Stimulated activated CD8-positive, alpha-beta memory T cell treated with anti-CD3 and anti-CD28 coated beads, Interleukin-4, amount 100 ng/mL, for 1 hour (primary cell): Measurements from ENCODE around the gene SPTBN4.
"Not testable (repeated sequence)": the region's sequence is repeated elsewhere in the genome, so short reads cannot be mapped to it uniquely, and the experiment has no call there.

ENCODE experiments used
- DNase-seq, 2 donors: peaks; one replicate each; pipeline ENCODE4 v3.0.0-alpha.2; 2020; ENCODE audit warnings: low read depth in 2 of 2, low spot score in 1 of 2

SPTBN4 gene

DNA sequence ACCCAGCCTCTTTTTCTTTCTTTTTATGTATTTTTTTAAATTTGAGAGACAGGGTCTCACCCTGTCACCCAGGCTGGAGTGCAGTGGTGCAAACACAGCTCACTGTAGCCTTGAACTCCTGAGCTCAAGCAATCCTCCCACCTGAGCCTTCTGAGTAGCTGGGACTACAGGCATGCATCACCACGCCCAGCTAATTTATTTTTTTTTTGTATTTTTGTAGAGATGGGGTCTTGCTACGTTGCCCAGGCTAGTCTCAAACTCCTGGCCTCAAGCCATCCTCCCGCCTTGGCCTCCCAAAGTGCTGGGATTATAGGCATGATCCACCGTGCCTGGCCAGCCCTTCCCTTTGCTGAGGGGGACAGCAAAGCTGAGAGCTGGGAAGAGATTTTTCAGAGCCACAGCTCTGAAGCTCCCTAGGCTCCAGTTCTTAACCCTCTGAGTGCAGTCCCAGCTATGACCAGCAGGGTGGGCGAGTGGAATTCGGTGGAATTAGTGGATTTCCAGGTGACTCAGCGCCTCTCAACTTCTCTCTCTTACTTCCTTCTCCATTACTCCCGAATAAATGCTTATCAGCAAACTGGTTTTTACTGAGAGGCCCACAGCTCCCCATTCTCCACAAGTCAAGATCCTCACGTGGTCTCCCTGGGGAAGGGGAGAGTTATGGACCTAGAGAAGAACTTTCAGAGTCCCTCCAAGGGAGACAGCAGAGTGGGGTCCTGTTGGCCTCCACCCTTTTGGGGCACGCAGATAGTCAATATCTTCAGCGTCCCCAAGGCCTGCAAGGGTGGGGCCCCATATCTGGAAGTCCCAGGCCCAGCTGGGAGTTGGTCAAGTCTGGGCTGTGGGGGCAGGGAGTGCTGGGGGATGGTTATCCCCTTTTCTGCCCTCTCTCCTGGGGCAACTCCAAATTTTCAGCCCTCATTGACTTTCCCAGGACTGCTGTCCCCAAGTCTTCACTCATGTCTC, 2.5 kb upstream of the SPTBN4 start:
- DNase-seq: peak; percentile 37 to 52

DNA sequence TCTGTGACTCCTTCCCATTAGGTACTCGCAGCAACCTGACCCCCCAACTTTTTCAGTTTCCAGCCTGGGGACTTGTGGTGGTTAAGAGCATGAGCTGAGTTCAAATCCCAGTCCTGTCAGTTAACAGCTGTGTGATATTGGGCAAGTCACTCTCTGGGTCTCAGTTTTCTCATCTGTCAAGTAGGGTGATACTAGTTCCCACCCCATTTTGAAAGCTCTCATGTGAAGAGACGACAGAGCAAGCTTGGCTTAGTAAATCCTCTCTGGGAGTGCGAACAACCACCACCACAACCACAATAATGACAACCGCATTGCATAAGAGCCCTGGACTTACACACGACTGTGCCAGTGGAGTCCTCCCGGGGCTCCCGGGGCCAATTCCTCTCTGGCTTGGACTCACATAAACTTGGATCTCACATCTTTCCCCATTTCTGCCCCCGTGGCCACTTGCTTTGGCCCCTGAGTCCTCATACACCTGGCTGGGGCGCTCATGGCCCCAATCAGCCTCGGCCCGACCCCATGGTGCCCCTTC, 1.7 kb upstream of the SPTBN4 start:
- no peak for DNase-seq

- peak; percentile 99 for DNase-seq
Measured at GRCh38 chr19:40465557-40466218, 1.1 kb upstream of the SPTBN4 start, which contains the start of gene BLVRB. TSS of gene BLVRB (minus strand) at chr19:40465745. CDS start at chr19:40465688, 57 bp downstream.

- peak; percentile 38 to 47 for DNase-seq
Measured at GRCh38 chr19:40466219-40466984, 399 bp upstream of the SPTBN4 start.

GRCh38 chr19:40469011-40469410, 2.2 kb downstream of the SPTBN4 start:
- no peak for DNase-seq

- DNase-seq: no peak
Measured at GRCh38 chr19:40471111-40471510, 4.3 kb downstream of the SPTBN4 start.

- DNase-seq: no peak
Measured at GRCh38 chr19:40472516-40472915, 5.7 kb downstream of the SPTBN4 start.

DNA sequence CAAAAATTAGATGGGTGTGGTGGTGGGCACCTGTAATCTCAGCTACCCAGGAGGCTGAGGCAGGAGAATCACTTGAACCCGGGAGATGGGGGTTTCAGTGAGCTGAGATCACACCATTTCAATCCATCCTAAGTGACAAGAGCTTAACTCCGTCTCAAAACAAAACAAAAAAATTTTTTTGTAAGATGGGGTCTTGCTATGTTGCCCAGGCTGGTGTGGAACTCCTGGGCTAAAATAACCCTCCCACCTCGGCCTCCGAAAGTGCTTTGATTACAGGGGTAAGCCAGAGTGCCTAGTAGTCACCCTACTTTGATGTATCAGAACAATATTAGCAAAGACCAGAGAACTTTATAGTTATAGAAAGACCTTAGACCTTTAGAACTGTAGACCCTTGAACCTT, 7.9 kb downstream of the SPTBN4 start:
- DNase-seq: no peak

DNA sequence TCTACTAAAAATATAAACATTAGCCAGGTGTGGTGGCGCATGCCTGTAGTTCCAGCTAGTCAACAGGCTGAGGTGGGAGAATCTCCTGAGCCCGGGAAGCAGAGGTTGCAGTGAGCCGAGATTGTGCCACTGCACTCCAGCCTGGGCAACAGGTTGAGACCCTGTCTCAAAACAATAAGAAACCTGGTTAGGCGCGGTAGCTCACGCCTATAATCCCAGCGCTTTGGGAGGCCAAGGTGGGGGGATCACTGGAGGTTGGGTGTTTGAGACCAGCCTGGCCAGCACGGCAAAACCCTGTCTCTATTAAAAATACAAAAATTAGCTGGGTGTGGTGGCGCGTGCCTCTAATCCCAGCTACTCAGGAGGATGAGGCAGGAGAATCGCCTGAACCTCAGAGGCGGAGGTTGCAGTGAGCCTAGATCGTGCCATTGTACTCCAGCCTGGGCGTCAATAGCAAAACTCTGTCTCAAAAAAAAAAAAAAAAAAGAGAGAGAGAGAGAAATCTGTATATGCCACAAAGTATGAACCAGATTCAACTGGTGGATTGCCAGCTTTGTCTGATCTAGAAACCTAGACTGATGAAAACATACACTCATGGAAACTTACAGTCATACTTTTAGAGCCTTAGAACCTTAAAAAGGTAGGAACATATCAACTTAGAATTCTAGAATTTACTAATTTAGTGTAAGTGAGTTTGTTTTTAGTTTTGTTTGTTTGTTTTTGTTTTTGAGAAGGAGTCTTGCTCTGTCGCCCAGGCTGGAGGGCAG, 9.3 kb downstream of the SPTBN4 start:
- not testable (repeated sequence) for DNase-seq

- no peak for DNase-seq
Measured at GRCh38 chr19:40486017-40486416, 19.2 kb downstream of the SPTBN4 start.

DNA sequence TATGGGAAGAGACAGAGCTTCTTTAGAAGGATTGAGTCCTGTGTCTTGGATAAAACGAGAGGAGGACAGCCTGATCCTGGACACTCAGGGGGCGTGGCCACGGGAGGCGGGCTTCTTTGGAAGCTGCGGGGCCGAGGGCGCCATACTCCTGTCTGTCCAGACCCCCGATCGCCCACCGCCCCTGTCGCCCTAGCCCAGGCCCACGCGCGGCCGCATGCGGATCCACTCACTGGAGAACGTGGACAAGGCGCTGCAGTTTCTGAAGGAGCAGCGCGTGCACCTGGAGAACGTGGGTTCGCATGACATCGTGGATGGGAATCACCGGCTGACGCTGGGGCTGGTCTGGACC, 23.1 kb downstream of the SPTBN4 start:
- no peak for DNase-seq

GRCh38 chr19:40492274-40492673, 25.5 kb downstream of the SPTBN4 start:
- no peak for DNase-seq

GRCh38 chr19:40493778-40494177, 27.0 kb downstream of the SPTBN4 start:
- no peak for DNase-seq

DNA sequence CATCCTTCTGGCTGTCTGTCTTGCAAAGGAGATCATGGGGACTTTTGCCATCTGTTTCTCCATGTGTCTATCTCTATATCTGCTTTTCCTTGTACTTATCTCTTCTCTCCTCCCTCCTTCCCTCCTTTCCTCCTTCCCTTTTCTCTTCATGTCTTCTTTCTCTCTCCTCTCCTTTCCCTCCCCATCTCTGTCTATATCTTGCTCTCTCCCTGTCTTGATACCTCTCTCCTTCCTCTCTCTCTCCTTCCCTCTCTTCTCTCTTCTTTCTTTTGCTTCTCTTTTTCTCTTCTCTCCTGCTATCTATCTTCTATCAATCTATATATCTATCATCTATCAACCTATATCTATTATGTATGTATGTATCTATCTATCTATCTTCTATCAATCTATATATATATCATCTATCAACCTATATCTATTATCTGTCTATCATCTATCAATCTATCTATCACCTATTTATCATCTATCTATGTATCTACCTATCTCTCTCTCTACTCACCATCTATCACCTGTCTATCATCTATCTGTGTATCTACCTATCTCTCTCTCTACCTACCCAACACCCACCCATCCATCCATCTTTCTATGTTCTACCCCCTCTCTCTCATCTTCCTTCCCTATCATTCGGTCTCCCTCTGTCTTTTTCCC, 27.5 kb downstream of the SPTBN4 start:
- no peak for DNase-seq

GRCh38 chr19:40497214-40497613, 30.4 kb downstream of the SPTBN4 start:
- no peak for DNase-seq

DNA sequence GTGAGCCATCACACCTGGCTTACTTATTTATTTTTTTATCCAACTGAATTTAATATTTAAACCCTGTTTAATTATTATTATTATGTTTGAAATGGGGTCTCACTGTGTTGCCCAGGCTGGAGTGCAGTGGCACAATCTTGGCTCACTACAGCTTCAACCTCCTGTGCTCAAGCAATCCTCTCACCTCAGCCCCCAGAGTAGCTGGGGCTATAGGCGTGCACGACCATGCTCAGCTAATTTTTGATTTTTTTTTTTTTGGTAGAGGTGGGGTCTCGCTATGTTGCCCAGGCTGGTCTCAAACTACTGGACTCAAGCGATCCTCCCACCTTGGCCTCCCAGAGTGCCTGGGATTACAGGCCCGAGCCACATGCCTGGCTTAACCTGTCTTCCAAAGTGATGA, 32.5 kb downstream of the SPTBN4 start:
- DNase-seq: no peak

DNA sequence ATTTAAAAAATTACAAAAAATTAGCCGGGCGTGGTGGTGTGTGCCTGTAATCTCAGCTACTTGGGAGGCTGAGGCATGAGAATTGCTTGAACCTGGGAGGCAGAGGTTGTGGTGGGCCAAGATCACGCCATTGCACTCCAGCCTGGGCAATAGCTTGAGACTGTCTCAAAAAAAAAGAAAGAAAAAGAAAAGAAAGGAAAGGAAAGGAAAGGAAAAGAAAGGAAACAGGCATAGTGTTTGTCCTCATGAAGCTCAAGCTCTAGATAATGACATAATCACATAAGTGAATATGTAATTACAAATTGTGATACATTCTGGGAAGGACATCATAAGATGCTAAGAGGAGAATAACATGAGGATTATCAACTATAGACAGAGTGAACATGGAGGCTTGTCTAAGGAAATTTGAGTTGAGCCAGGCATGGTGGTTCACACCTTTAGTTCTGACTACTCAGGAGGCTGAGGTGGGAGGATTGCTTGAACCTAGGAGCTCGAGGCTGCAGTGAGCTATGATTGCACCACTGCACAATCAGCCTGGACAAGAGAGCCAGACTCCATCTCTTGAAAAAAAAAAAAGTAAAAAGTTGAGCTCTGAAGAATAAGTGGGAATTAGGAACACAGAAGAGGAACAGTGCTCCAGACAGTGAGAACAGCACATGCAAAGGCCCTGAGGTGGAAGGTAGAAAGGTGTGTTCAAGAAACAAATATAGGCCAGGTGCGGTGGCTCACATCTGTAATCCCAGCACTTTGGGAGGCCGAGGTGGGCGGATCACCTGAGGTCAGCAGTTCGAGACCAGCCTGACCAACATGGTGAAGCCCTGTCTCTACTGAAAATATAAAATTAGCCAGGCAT, 34.1 kb downstream of the SPTBN4 start:
- DNase-seq: not testable (repeated sequence)

DNA sequence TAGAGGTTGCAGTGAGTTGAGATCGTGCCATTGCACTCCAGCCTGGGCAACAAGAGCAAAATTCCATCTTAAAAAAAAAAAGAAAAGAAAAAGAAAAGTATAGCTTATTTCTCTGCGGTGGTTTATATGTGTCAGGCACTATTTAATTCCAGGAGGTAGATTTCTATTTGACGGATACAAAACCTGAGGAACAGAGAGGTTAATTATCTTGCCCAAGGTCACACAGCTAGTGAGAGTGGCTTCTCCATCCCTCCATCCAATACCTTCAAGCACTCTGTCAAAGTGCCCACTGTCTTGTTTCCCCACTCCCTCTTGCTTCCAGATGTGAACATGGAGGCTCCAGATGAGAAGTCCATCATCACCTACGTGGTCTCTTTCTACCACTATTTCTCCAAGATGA, 34.8 kb downstream of the SPTBN4 start:
- no peak for DNase-seq

DNA sequence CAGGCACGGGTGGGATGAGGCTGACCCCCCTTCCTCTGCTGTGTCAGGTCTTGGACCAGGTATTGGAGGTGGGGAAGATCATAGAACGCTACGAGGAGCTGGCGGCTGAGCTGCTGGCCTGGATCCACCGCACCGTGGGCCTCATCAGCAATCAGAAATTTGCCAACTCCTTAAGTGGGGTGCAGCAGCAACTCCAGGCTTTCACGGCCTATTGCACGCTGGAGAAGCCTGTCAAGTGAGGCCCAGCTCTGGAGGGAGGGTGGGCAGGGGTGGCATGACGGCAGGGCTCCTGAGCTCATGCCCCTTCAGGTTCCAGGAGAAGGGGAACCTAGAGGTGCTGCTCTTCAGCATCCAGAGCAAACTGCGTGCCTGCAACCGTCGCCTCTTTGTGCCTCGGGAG, 35.3 kb downstream of the SPTBN4 start:
- no peak for DNase-seq
